ENCODE data around the gene NSD2.

- TF ChIP-seq CTCF (IDR thresholded peaks at IDR 0.05; ENCODE audit: low read depth, low read length) (no peak), EZH2phosphoT487 (IDR thresholded peaks at IDR 0.05; ENCODE audit: low read depth) (no peak)
Observed at GRCh38 chr4:1841887-1842210, 29.3 kb upstream of the NSD2 start.
